SK-N-MC (cell line): ENCODE measurements around the gene ZGRF1.

Experiments
- EZH2 ChIP-seq: fragments of 200-600 bp; sonication (generic); IDR thresholded peaks from one replicate; pipeline ENCODE4 v1.6.1; 2017; ENCODE audit warnings: antibody characterized with exemption
- FOXP2 ChIP-seq: optimal IDR thresholded peaks from 2 replicates; pipeline ENCODE3; 2011; ENCODE audit warnings: mild to moderate bottlenecking, moderate library complexity; ENCODE audit not compliant: insufficient read depth; ENCODE audit errors: extremely low read length, control extremely low read depth
- POLR2AphosphoS5 ChIP-seq: IDR thresholded peaks from 2 replicates; pipeline ENCODE4 v1.6.1; 2012; ENCODE audit warnings: mild to moderate bottlenecking, low read depth, low read length, borderline replicate concordance

GRCh38 chr4:112532267-112532666 lies 104.4 kb downstream of the ZGRF1 start:
- TF ChIP-seq EZH2 (no peak), POLR2AphosphoS5 (no peak), FOXP2 (no peak)
